HCT116 (cell line): ENCODE data around the gene PTPRS. TPM values are rescaled to one million over a fixed set of nuclear protein-coding genes. Genes with fewer than 3 reads are reported as not detected.

ENCODE experiments used
- ATAC-seq: fragments of 200-7000 bp; cut with Tn5 transposase; 2 replicates; pipeline ENCODE4 v1.9.1; 2020; ENCODE audit warnings: mild to moderate bottlenecking, moderate library complexity
- BruUV-seq: library from RNA; stranded (reverse); fragments of 400-500 nt; replicated peaks from 2 replicates; lab custom pipeline; 2021; lab: Mats Ljungman, UMichigan
- CTCF ChIA-PET: fragments of 300-600 bp; sonication (Branson Sonifier 250); formaldehyde crosslinking; loops from one replicate; lab custom pipeline; 2021; ENCODE audit warnings: antibody characterized with exemption; lab: Charles Lee
- POLR2A ChIA-PET: fragments of 300-600, 350-600 bp; sonication (Branson Sonifier 250); formaldehyde crosslinking; loops from one replicate; lab custom pipeline; 2021; ENCODE audit warnings: antibody characterized with exemption; lab: Charles Lee
- RAD21 ChIA-PET, 2 experiments: fragments of 300-600 bp; sonication (Branson Sonifier 250); formaldehyde crosslinking; loops; one replicate each; lab custom pipeline; 2023; ENCODE audit warnings: low total read pairs in 2 of 2; ENCODE audit not compliant: uncharacterized antibody in 2 of 2, unreplicated experiment in 2 of 2, low non-redundant PET in 1 of 2; lab: Charles Lee
- DNase-seq: peaks from one replicate; pipeline ENCODE4 v3.0.0-alpha.2; 2010; ENCODE audit warnings: low read depth, low spot score
- H2AFZ ChIP-seq: fragments of 200-600 bp; shearing (Covaris generic), sonication (generic); 2 replicates; pipeline ENCODE4 v1.6.1; 2017; ENCODE audit warnings: low read depth, mixed run types, mixed read lengths, antibody characterized with exemption, low read length; ENCODE audit not compliant: poor library complexity, severe bottlenecking
- H3K27ac ChIP-seq: 2 replicates; pipeline ENCODE4 v1.5.1; 2012; ENCODE audit warnings: low read depth, low read length
- H3K27me3 ChIP-seq: fragments of 200-600 bp; sonication (generic); 2 replicates; pipeline ENCODE4 v1.6.1; 2016; ENCODE audit warnings: mixed run types, low read length, mixed read lengths; ENCODE audit not compliant: insufficient read depth
- H3K36me3 ChIP-seq, 2 experiments: fragments of 200-500 bp in 1 of 2; fragments of 200-600 bp in 1 of 2; sonication (Bioruptor generic) in 1 of 2; sonication (generic) in 1 of 2; 2 replicates each; pipeline versions ENCODE4 v1.5.1 to v1.6.1; 2014 to 2016; ENCODE audit warnings: low read length in 2 of 2, inconsistent platforms in 1 of 2, mixed read lengths in 1 of 2, mixed run types in 1 of 2; ENCODE audit not compliant: insufficient read depth in 2 of 2, control insufficient read depth in 1 of 2
- H3K4me1 ChIP-seq, 2 experiments: fragments of 200-600 bp in 1 of 2; sonication (generic) in 1 of 2; 2 replicates each; pipeline versions ENCODE4 v1.5.1 to v1.6.1; 2012 to 2017; ENCODE audit warnings: low read length in 2 of 2, inconsistent platforms in 1 of 2, mild to moderate bottlenecking in 1 of 2, mixed read lengths in 1 of 2, mixed run types in 1 of 2, moderate library complexity in 1 of 2; ENCODE audit not compliant: insufficient read depth in 2 of 2, control insufficient read depth in 1 of 2
- H3K4me2 ChIP-seq: fragments of 200-600 bp; sonication (generic); 2 replicates; pipeline ENCODE4 v1.6.1; 2017; ENCODE audit warnings: mixed run types, low read length, mixed read lengths
- H3K4me3 ChIP-seq, 2 experiments: fragments of 200-600 bp in 1 of 2; sonication (generic) in 1 of 2; replicated peaks in 1 of 2; 2 replicates each; pipeline ENCODE4 v1.5.1; 2011 to 2016; ENCODE audit warnings: low read length in 2 of 2, control low read depth in 1 of 2, low read depth in 1 of 2, mild to moderate bottlenecking in 1 of 2, mixed read lengths in 1 of 2, mixed run types in 1 of 2
- H3K79me2 ChIP-seq: fragments of 200-600 bp; sonication (generic); 2 replicates; pipeline ENCODE4 v1.6.1; 2017; ENCODE audit warnings: mild to moderate bottlenecking, mixed run types, low read length, moderate library complexity, mixed read lengths; ENCODE audit not compliant: insufficient read depth
- H3K9ac ChIP-seq: fragments of 200-600 bp; sonication (generic); 2 replicates; pipeline ENCODE4 v1.6.1; 2016; ENCODE audit warnings: low read length, mixed read lengths
- H3K9me2 ChIP-seq: fragments of 200-600 bp; sonication (generic), shearing (Covaris generic); 2 replicates; pipeline ENCODE4 v1.6.1; 2017; ENCODE audit warnings: mixed run types, mild to moderate bottlenecking, moderate library complexity; ENCODE audit not compliant: insufficient read depth
- H3K9me3 ChIP-seq, 2 experiments: fragments of 200-500 bp in 1 of 2; fragments of 200-600 bp in 1 of 2; sonication (Bioruptor generic) in 1 of 2; sonication (generic) in 1 of 2; 2 replicates each; pipeline ENCODE4 v1.6.1; 2014 to 2017; ENCODE audit warnings: low read length in 2 of 2, mixed read lengths in 2 of 2, inconsistent platforms in 1 of 2, low read depth in 1 of 2, mild to moderate bottlenecking in 1 of 2, mixed run types in 1 of 2, moderate library complexity in 1 of 2; ENCODE audit not compliant: control insufficient read depth in 1 of 2, insufficient read depth in 1 of 2
- H4K20me1 ChIP-seq: fragments of 200-600 bp; sonication (generic), shearing (Covaris generic); 2 replicates; pipeline ENCODE4 v1.6.1; 2017; ENCODE audit warnings: mixed run types, mild to moderate bottlenecking, moderate library complexity; ENCODE audit not compliant: insufficient read depth
- CBX3 ChIP-seq: IDR thresholded peaks from 2 replicates; pipeline ENCODE4 v1.6.1; 2012; ENCODE audit warnings: low read depth
- CEBPB ChIP-seq: IDR thresholded peaks from 2 replicates; pipeline ENCODE4 v1.6.1; 2012; ENCODE audit warnings: low read depth
- EGR1 ChIP-seq: IDR thresholded peaks from 2 replicates; pipeline ENCODE4 v1.6.1; 2012; ENCODE audit warnings: low read depth
- ELF1 ChIP-seq: IDR thresholded peaks from 2 replicates; pipeline ENCODE4 v1.6.1; 2012; ENCODE audit warnings: low read depth, borderline replicate concordance
- EZH2 ChIP-seq: fragments of 200-600 bp; sonication (generic); IDR thresholded peaks from 2 replicates; pipeline ENCODE4 v1.6.1; 2017; ENCODE audit warnings: antibody characterized with exemption, mixed run types
- EZH2phosphoT487 ChIP-seq: fragments of 200-600 bp; IDR thresholded peaks from 2 replicates; pipeline ENCODE4 v1.6.1; 2018; ENCODE audit warnings: antibody characterized with exemption, borderline replicate concordance
- FOSL1 ChIP-seq: IDR thresholded peaks from 2 replicates; pipeline ENCODE4 v1.6.1; 2012; ENCODE audit warnings: low read depth
- POLR2AphosphoS5 ChIP-seq: IDR thresholded peaks from 2 replicates; pipeline ENCODE4 v1.6.1; 2011; ENCODE audit warnings: mild to moderate bottlenecking, low read depth, low read length, moderate library complexity
- RAD21 ChIP-seq: IDR thresholded peaks from 2 replicates; pipeline ENCODE4 v1.6.1; 2012; ENCODE audit warnings: low read depth, mild to moderate bottlenecking
- REST ChIP-seq: IDR thresholded peaks from 2 replicates; pipeline ENCODE4 v1.6.1; 2012; ENCODE audit warnings: low read depth
- SP1 ChIP-seq: IDR thresholded peaks from 2 replicates; pipeline ENCODE4 v1.6.1; 2012; ENCODE audit warnings: low read depth
- SRF ChIP-seq: IDR thresholded peaks from 2 replicates; pipeline ENCODE4 v1.6.1; 2012; ENCODE audit warnings: low read depth
- TCF7L2 ChIP-seq: IDR thresholded peaks from 2 replicates; pipeline ENCODE4 v1.7.0; 2011; ENCODE audit warnings: borderline replicate concordance, inconsistent platforms; ENCODE audit not compliant: insufficient read depth, insufficient read length; ENCODE audit errors: extremely low read depth
- YY1 ChIP-seq: IDR thresholded peaks from 2 replicates; pipeline ENCODE4 v1.6.1; 2011; ENCODE audit warnings: low read length, low read depth, moderate library complexity, mild to moderate bottlenecking; ENCODE audit not compliant: insufficient replicate concordance; ENCODE audit errors: extremely low read depth
- ZBTB33 ChIP-seq: IDR thresholded peaks from 2 replicates; pipeline ENCODE4 v1.6.1; 2011; ENCODE audit warnings: mild to moderate bottlenecking, low read length, moderate library complexity; ENCODE audit not compliant: insufficient replicate concordance; ENCODE audit errors: extremely low read depth
- ZFX ChIP-seq: fragments of 450-650 bp; IDR thresholded peaks from 2 replicates; pipeline ENCODE4 v1.6.1; 2017
- ZNF274 ChIP-seq: fragments of 200-500 bp; sonication (Bioruptor generic); IDR thresholded peaks from 2 replicates; pipeline ENCODE4 v1.6.1; 2014; ENCODE audit warnings: mild to moderate bottlenecking, low read depth, low read length, inconsistent platforms
- intact Hi-C: fragments of 100-400 bp; cut with micrococcal nuclease; formaldehyde crosslinking; loops from 2 replicates; pipeline ENCODE4 v1.10.0; 2022
- total RNA-seq: library from RNA; stranded (reverse); gene quantifications from one replicate; pipeline ENCODE4 v1.2.1, GENCODE V29; 2021; ENCODE audit not compliant: unreplicated experiment
- TF ChIP-seq, protein P1 (sequence below), 3 experiments: fragments of 200-600 bp in 1 of 3; sonication (generic) in 1 of 3; IDR thresholded peaks in 2 of 3; conservative IDR thresholded peaks in 1 of 3; 2 replicates each; pipeline ENCODE4 v1.5.1; 2012 to 2017; ENCODE audit warnings: low read depth in 2 of 3, low read length in 2 of 3, antibody characterized with exemption in 1 of 3, borderline replicate concordance in 1 of 3, control low read depth in 1 of 3, mild to moderate bottlenecking in 1 of 3, mixed read lengths in 1 of 3, mixed run types in 1 of 3, moderate library complexity in 1 of 3; ENCODE audit not compliant: insufficient read depth in 1 of 3
- TF ChIP-seq, protein P2 (sequence below): IDR thresholded peaks from 2 replicates; pipeline ENCODE4 v1.6.1; 2012

The PTPRS gene
- total RNA-seq, 1 experiment from 2014 or later = 123 TPM

DNA sequence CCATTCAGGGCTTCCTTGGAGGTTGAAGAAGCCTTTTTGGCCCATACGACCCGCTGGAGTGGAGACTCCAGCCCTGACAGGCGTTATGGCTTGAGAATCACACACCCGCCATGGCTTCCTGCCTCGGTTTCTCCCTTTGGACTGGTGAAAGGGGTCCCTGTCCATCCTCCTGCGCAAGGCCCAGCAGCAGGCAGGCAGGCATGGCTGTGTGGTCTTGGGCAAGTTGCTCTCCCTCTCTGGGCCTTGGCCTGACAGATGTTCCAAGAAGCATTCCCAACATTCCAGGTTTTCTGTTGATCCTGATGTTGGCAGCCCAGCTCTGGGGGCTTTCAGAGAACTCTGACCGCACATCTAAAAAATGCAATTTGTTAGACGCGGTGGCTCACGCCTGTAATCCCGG lies 8.1 kb downstream of the PTPRS start:
- DNase-seq (no peak), ATAC-seq (no peak)
- no peak overlapping the region for H3K4me3 ChIP-seq
- intact Hi-C loops = no loop called here
- H3K27ac ChIP-seq = no peak overlapping the region
- CTCF ChIA-PET = no interaction called here
- no peaks in the 10 kb centered on the region for H3K9me2 ChIP-seq
- H3K79me2 ChIP-seq = peaks cover 18% of the 10 kb centered on the region; the same call in 1 of the 2 replicates
- no peaks in the 10 kb centered on the region for H3K36me3 ChIP-seq
- no peak overlapping the region for H2AFZ ChIP-seq
- no peak overlapping the region for H3K4me2 ChIP-seq
- RAD21 ChIA-PET = no interaction called here
- no peaks in the 10 kb centered on the region for H4K20me1 ChIP-seq
- TF ChIP-seq CEBPB (no peak), POLR2AphosphoS5 (no peak), EGR1 (no peak), TCF7L2 (no peak), SRF (no peak), ZNF274 (no peak), EZH2 (no peak), CBX3 (no peak), FOSL1 (no peak), YY1 (no peak), REST (no peak), ZBTB33 (no peak), ZFX (no peak), EZH2phosphoT487 (no peak), SP1 (no peak), ELF1 (no peak), RAD21 (no peak)
- TF ChIP-seq, protein P1, sequence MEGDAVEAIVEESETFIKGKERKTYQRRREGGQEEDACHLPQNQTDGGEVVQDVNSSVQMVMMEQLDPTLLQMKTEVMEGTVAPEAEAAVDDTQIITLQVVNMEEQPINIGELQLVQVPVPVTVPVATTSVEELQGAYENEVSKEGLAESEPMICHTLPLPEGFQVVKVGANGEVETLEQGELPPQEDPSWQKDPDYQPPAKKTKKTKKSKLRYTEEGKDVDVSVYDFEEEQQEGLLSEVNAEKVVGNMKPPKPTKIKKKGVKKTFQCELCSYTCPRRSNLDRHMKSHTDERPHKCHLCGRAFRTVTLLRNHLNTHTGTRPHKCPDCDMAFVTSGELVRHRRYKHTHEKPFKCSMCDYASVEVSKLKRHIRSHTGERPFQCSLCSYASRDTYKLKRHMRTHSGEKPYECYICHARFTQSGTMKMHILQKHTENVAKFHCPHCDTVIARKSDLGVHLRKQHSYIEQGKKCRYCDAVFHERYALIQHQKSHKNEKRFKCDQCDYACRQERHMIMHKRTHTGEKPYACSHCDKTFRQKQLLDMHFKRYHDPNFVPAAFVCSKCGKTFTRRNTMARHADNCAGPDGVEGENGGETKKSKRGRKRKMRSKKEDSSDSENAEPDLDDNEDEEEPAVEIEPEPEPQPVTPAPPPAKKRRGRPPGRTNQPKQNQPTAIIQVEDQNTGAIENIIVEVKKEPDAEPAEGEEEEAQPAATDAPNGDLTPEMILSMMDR (IDR thresholded peaks at IDR 0.05 in 2 of 3, conservative IDR thresholded peaks at IDR 0.05 in 1 of 3; ENCODE audit: borderline replicate concordance in 1 of 3, insufficient read depth in 1 of 3, low read depth in 2 of 3, low read length in 2 of 3) = no peak
- TF ChIP-seq, protein P2, sequence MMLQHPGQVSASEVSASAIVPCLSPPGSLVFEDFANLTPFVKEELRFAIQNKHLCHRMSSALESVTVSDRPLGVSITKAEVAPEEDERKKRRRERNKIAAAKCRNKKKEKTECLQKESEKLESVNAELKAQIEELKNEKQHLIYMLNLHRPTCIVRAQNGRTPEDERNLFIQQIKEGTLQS = no peak
- H3K4me1 ChIP-seq = no peaks in the 10 kb centered on the region
- no peaks in the 10 kb centered on the region for H3K27me3 ChIP-seq
- H3K9me3 ChIP-seq = no peaks in the 10 kb centered on the region
- no peak overlapping the region for H3K9ac ChIP-seq
- POLR2A ChIA-PET = interaction anchor here (0.6 kb wide), 1 partner anchor 22 kb away, joined by 3 read pairs; no protein-coding TSS in a partner anchor
- no TSS peak for BruUV-seq
